ENCODE results near the gene NEFH. TPM values are rescaled to one million over a fixed set of nuclear protein-coding genes. Genes with fewer than 3 reads are reported as not detected.

The NEFH gene
- total and polyA plus RNA-seq, 12 donors: 6.8 to 81.1 (median 20.6) TPM

DNA sequence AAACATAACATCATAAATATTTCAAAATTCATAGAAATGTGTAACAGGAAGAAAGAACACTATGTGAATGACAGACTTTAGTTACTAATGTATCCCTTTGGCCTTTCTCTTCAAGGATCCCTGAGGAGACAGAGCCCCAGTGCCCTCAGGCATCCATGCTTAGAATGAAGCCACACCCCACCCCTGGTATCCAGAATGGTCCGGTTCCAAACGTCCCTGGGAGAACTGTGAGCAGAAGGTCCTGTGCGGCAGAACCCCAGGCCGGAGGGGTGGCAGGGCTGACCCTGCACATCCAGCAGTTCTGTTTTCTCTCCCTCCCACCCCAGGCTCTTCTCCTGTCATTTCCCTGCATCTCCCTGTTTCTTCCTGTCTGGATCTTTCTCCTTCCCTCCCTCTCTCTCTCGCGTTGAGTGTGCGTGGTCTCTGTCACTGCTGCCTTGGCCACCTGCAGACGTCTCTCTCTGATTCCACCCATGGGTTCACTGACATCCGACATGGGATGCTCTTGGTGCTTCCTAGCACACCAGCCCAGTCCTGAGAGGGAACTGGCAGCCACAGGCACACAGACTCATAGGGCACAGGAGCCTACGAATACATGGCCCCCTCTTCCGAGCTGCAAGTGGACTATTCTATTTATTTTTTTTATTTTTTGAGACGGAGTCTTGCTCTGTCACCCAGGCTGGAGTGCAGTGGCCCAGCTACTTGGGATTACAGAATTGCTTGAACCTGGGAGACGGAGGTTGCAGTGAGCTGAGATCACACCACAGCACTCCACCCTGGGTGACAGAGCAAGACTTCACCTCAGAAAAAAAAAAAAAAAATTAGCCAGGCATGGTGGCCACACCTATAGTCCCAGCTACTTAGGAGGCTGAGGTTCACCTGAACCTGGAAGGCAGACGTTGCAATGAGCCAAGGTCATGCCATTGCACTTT is 35.9 kb upstream of the NEFH start:
- H3K4me3 ChIP-seq: no peak overlapping the region
- H3K4me1 ChIP-seq (replicated peaks in 1 of 2): no peaks in the 10 kb centered on the region
- no peaks in the 10 kb centered on the region for H3K27me3 ChIP-seq
- no peaks in the 10 kb centered on the region for H3K9me3 ChIP-seq (replicated peaks in 1 of 3)
- DNase-seq: no peak
- no peak overlapping the region for H3K27ac ChIP-seq
- TF ChIP-seq POLR2A (IDR thresholded peaks at IDR 0.05): no peak
- TF ChIP-seq, protein P1, sequence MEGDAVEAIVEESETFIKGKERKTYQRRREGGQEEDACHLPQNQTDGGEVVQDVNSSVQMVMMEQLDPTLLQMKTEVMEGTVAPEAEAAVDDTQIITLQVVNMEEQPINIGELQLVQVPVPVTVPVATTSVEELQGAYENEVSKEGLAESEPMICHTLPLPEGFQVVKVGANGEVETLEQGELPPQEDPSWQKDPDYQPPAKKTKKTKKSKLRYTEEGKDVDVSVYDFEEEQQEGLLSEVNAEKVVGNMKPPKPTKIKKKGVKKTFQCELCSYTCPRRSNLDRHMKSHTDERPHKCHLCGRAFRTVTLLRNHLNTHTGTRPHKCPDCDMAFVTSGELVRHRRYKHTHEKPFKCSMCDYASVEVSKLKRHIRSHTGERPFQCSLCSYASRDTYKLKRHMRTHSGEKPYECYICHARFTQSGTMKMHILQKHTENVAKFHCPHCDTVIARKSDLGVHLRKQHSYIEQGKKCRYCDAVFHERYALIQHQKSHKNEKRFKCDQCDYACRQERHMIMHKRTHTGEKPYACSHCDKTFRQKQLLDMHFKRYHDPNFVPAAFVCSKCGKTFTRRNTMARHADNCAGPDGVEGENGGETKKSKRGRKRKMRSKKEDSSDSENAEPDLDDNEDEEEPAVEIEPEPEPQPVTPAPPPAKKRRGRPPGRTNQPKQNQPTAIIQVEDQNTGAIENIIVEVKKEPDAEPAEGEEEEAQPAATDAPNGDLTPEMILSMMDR (IDR thresholded peaks at IDR 0.05): no peak
- no peaks in the 10 kb centered on the region for H3K36me3 ChIP-seq (replicated peaks in 1 of 2)
- WGBS, 4 donors: 39 to 64% (median 52%) methylated on average over 14 of the region's 14 CpGs
- intact Hi-C loops (cut with DNase I): no loop called here

DNA sequence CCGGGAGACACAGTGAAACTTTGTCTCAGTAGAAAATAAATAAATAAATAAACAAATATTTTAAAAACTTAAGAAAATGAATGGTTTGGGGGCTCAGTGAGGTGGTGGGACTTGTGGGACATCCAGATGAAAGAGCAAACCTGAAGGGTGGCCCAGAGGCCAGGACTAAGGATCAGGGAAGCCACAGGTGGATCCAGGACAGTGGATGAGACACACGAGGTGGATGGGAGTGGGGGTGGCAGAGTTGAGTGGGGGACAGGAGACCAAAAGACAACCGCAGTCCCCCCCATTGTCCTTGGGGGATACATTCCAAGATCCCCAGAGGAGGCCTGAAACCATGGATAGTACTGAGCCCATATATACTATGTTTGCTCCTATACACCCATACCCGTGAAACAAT is 34.5 kb upstream of the NEFH start:
- no peaks in the 10 kb centered on the region for H3K36me3 ChIP-seq (replicated peaks in 1 of 2)
- 78 to 89% (median 84%) methylated on average over 4 of the region's 4 CpGs for WGBS, 4 donors
- H3K27ac ChIP-seq: no peak overlapping the region
- no peaks in the 10 kb centered on the region for H3K27me3 ChIP-seq
- DNase-seq: no peak
- H3K4me1 ChIP-seq (replicated peaks in 1 of 2): no peaks in the 10 kb centered on the region
- intact Hi-C loops (cut with DNase I): no loop called here
- no peaks in the 10 kb centered on the region for H3K9me3 ChIP-seq (replicated peaks in 1 of 3)
- TF ChIP-seq, protein P1 (IDR thresholded peaks at IDR 0.05): no peak
- TF ChIP-seq POLR2A (IDR thresholded peaks at IDR 0.05): no peak
- H3K4me3 ChIP-seq: no peak overlapping the region

DNA sequence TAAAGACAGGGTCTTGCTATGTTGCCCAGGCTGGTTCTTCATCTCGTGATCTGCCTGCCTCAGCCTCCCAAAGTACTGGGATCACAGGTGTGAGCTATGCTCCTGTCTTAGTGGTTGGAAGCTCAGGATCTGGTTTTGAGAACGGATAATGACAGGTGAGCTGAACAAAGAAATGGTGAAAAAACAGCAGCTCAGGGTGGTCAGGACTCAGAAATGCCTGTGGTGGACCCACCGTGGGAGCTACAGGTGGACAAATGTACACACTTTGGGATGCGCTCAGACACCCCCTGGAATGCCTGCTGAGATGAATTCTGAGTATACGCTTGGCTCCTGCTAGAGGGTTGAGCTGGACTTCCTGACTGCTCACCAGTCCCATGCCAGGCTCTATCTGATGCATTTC is 32.1 kb upstream of the NEFH start:
- no peak for TF ChIP-seq POLR2A (IDR thresholded peaks at IDR 0.05)
- TF ChIP-seq, protein P1 (IDR thresholded peaks at IDR 0.05): no peak
- H3K4me3 ChIP-seq: no peak overlapping the region
- no peaks in the 10 kb centered on the region for H3K9me3 ChIP-seq (replicated peaks in 1 of 3)
- WGBS, 4 donors: 88 to 93% (median 90%) methylated on average over 5 of the region's 5 CpGs
- DNase-seq: no peak
- intact Hi-C loops (cut with DNase I): no loop called here
- no peaks in the 10 kb centered on the region for H3K27me3 ChIP-seq
- no peak overlapping the region for H3K27ac ChIP-seq
- H3K36me3 ChIP-seq (replicated peaks in 1 of 2): no peaks in the 10 kb centered on the region
- H3K4me1 ChIP-seq (replicated peaks in 1 of 2): no peaks in the 10 kb centered on the region

DNA sequence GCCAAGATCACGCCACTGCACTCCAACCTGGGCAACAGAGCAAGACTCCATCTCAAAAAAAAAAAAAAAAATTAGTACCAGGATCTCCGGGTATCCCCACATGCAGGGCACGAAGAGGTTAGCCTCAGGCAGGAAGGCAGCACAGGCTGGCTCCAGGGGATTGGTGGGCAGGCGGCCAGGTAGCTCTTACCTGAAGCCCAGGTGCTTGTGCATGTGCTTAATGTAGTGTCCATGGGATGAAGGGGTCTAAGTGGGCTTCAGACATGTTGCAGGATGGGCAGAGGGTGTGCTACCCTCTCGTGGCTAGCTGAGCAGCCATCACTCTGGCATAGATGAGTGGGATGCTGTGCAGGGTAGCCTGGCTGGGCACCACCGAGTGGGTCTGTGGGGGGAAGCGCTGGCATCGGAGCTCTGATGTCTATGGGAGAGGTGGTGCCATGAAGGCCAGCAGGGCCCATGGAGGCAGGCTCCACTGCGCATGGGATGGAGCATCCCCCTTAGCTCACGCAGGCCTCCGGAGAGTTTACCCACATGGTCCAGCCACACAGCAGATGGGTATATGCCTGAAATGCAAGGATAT is 30.6 kb upstream of the NEFH start:
- DNase-seq: no peak
- 92 to 95% (median 94%) methylated on average over 4 to 11 of the region's 11 CpGs for WGBS, 4 donors
- intact Hi-C loops (cut with DNase I): no loop called here
- no peaks in the 10 kb centered on the region for H3K36me3 ChIP-seq (replicated peaks in 1 of 2)
- no peak for TF ChIP-seq POLR2A (IDR thresholded peaks at IDR 0.05)
- H3K4me3 ChIP-seq: no peak overlapping the region
- H3K4me1 ChIP-seq (replicated peaks in 1 of 2): no peaks in the 10 kb centered on the region
- no peaks in the 10 kb centered on the region for H3K27me3 ChIP-seq
- H3K9me3 ChIP-seq (replicated peaks in 1 of 3): no peaks in the 10 kb centered on the region
- no peak overlapping the region for H3K27ac ChIP-seq
